Renal pelvis (tissue), 12 donors: ENCODE data around the gene MT1B. TPM values are rescaled to one million over a fixed set of nuclear protein-coding genes. Genes with fewer than 3 reads are reported as not detected.
A peak's percentile ranks its signal among the peaks of the same experiment; 100 is the strongest.

ENCODE experiments used
- DNase-seq: peaks from one replicate; pipeline ENCODE4 v3.0.0-alpha.2; 2013
- long read RNA-seq, 16 experiments: transcript quantifications; one replicate each; lab custom pipeline, GENCODE V29; 2026
- polyA plus RNA-seq, 3 donors: library from polyadenylated mRNA; unstranded; fragments of 120-200 nt; gene quantifications; one replicate each; pipeline ENCODE4 v1.2.1, GENCODE V29; 2013; ENCODE audit not compliant: insufficient read length in 3 of 3

MT1B gene
- not detected for polyA plus RNA-seq
- long read RNA-seq, donor 1: 0 reads
- long read RNA-seq, donor 2: 0 reads
- long read RNA-seq, donor 3: 0 reads
- long read RNA-seq, donor 4: 0 reads
- long read RNA-seq, donor 5: 0 reads
- long read RNA-seq, donor 6: 0 reads
- long read RNA-seq, donor 7: 0 reads
- long read RNA-seq, donor 8: 0 reads
- long read RNA-seq, donor 9: 0 reads
- long read RNA-seq, donor 10: 0 reads
- long read RNA-seq, donor 11: 0 reads
- long read RNA-seq, donor 12: 0 reads
- long read RNA-seq, donor 13: 0 reads
- long read RNA-seq, donor 14: 0 reads
- long read RNA-seq, donor 15: 0 reads
- long read RNA-seq, donor 16: 0 reads

DNA sequence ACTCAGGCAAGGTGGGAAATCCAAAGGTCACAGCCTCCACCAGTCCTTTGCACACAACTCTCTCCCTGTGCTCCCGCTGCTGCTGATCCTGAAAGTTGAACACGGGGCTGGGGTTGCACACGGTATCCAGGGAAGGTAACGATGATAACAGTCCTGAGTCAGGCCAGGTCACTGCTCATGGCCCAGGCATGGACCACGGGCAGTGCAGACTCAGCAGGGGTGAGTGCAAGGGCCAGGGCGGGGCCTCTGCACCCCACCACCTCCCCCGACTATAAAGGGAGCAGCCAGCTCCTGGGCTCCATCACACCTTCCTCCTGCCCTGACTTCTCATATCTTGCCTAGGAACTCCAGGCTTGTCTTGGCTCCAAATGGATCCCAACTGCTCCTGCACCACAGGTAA is at the start of gene MT1B:
Gene MT1B (plus strand): TSS at position 301 of the 400 bp plus-strand sequence. CDS start 68 bp downstream, at position 369.
- no peak for DNase-seq

DNA sequence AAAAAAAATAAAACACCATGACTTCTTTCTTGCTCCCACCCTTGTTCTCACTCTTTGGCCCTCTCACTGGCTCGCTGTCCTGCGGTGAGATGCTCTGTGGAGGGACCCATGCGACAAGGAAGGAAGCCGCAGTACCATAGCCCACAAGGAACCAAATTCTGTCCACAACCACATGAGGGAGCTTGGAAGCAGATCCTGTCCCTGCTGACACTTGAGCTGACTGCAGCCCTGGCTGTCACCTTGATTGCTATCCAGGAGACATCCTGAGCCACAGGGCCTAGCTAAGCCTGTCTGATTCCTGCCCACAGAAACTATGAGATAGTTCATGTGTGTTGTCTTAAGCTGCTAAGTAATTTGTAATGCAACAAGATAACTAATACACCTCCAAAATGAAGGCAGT is 48.1 kb upstream of the MT1B start:
- no peak for DNase-seq

GRCh38 chr16:56604966-56605365 is 46.7 kb upstream of the MT1B start:
- DNase-seq: no peak

DNA sequence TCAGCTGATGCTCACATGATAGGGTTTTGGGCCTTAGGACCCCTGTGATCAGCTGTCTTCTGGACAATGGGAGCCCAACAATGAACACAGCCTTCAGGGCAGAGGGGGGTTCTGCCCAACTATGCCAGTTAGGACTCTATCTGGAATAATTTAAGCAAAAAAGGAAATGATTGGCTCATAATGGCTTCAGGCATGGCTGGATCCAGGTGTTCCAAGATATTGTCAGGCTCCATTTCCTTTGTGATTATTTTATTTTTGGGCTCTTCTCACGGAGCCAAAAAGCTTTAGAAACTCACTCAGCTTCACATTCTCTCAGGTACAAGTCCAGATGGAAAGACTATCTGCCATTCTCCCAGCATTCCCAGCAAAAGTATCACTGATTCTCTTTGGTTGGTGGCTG is 46.2 kb upstream of the MT1B start:
- no peak for DNase-seq

- DNase-seq: no peak
These were observed 45.6 kb upstream of the MT1B start for GRCh38 chr16:56606071-56606475.

- DNase-seq: no peak
These were observed 45.1 kb upstream of the MT1B start for GRCh38 chr16:56606476-56607108.

- DNase-seq: no peak
These were observed 44.5 kb upstream of the MT1B start for GRCh38 chr16:56607109-56607618.

DNA sequence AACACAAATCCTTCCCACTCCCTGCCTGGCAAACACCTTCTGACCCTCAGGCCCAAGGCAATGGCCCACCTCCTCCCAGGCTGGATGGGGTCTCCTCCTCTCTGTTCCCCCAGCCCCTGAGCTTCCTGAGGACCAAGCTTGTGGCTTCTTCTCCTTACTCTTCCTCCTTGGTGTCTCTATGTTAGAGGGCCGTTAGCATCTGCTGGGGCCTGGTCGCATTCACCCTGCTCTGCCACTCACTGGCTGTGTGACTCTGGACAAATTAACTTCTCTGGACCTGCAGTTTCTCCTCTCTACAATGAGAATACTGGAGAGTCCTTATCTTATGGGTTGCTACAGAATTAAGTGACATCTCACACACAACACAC is 44.0 kb upstream of the MT1B start:
- no peak for DNase-seq

DNA sequence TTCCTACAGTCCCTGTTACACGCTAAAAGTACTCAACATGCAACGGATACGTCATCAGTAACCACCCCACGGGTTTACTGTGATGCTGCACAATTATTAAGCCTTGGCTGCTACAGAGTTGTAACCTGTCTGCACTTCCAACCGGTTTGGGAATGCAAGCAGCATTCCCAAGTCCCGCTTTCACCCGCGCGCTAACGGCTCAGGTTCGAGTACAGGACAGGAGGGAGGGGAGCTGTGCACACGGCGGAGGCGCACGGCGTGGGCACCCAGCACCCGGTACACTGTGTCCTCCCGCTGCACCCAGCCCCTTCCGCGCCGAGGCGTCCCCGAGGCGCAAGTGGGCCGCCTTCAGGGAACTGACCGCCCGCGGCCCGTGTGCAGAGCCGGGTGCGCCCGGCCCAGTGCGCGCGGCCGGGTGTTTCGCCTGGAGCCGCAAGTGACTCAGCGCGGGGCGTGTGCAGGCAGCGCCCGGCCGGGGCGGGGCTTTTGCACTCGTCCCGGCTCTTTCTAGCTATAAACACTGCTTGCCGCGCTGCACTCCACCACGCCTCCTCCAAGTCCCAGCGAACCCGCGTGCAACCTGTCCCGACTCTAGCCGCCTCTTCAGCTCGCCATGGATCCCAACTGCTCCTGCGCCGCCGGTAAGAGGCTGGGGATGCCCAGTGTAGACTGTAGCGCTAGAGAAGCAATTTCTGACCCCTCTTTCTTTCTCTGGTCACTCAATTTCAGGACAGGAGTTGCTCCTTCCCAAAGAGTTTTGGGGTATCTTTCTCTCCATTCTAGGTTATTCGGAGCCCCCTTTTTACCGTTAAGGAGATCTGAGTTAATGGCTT is 43.4 kb upstream of the MT1B start, which contains the start of gene MT2A:
Gene MT2A (plus strand): TSS at position 542 of the 833 bp plus-strand sequence. CDS start 72 bp downstream, at position 614.
- DNase-seq: peak; percentile 90

DNA sequence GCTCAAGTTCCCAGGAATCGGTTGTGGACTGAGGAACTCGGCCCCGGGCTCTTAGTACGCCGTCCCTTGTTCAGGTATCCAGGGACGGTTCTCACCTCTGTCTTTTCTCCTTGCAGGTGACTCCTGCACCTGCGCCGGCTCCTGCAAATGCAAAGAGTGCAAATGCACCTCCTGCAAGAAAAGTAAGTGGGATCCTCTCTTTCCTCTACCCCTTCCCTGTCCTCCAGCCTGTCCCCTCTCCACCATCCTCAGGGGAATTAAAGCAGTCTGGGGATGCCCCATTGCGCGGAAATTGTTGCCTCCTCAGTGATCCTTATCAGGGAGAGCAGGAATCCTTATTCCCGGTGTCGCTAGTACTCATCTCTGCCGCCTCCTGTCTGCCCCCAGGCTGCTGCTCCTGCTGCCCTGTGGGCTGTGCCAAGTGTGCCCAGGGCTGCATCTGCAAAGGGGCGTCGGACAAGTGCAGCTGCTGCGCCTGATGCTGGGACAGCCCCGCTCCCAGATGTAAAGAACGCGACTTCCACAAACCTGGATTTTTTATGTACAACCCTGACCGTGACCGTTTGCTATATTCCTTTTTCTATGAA is 42.7 kb upstream of the MT1B start:
- DNase-seq: no peak

GRCh38 chr16:56609463-56609921 is 42.2 kb upstream of the MT1B start:
- DNase-seq: peak; percentile 79

GRCh38 chr16:56610017-56610608 is 41.6 kb upstream of the MT1B start:
- no peak for DNase-seq

GRCh38 chr16:56610609-56611111 is 41.0 kb upstream of the MT1B start:
- no peak for DNase-seq

DNA sequence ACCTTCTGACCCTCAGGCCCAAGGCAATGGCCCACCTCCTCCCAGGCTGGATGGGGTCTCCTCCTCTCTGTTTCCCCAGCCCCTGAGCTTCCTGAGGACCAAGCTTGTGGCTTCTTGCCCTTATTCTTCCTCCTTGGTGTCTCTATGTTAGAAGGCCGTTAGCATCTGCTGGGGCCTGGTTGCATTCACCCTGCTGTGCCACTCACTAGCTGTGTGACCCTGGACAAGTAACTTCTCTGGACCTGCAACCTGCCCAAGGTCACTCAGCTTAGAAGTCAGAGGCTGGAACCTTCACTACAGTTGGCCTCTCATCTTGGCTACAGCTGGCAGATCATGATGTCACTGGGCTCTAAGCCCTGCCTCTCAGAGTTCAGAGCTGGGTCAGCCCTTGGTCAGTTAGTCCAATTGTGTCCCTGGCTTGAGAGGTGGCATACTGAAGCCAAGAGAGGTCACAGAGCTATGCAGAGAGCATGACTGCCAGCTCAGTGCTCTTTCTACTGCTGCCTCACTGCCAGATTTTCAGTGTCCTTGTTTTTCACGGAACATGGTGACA is 40.3 kb upstream of the MT1B start:
- no peak for DNase-seq

DNA sequence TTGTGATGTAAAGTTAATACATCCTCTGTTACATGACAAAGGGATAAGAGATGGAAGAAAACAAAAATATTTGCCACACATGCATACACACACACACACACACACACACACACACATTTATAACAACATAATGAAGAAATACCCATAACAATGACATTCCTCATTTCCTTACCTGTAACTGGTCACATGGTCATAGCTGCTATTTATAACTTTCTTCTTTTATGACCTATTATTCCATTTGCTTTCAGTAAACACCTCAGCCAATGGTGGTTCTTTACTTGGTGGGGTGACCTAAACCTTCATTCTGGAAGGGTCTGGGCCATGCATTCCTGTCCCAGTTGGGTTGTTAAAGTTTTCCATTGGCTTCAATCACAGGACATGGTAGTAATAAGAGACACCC is 38.0 kb upstream of the MT1B start:
- no peak for DNase-seq

- DNase-seq: no peak
These were observed 37.1 kb upstream of the MT1B start for GRCh38 chr16:56614549-56614991.

DNA sequence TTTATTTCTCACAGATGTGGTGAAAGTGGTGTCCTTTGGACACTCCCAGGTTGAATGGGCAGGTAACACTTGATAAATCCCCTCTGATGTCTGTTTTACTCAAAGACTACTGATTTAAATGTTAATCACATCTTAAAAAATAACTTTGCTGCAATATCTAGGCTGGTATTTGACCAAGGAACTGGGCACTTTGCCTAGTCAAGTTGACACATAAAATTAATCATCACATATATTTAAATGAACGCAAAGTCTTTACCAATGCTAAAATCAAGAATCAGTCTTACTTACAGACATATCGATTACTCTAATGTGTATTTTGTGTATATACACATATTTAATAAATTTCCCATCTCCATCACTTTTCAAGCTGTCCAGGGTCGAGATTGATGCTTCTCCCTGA is 36.3 kb upstream of the MT1B start:
- no peak for DNase-seq

DNA sequence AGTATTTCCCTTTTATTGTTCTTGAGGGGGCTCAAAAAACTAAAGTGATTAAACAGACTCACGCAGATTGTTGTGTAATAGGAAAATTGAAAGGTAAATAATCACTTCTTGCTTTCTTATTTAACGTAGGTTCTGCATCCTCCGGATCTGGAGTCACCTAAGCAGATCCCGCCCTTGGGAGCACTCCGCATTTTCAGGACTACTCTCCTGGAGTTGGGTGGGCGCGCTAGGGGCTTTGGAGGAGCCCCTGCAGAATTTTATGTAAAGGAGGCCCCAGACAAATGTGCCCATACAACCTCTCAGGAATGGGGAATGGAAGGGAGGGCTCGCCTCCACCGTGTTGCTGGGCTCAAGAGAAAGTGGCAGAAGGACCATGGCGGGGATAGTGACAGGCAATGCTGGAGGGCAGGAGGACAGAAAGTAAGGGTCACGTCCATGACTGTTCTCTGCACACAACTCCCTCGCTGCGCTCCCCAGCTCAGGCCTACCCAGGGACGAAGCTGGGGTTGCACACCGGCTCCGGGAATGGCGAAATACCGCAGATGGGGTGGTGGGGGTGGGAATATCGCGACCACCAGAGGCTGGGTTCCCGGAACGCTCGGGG is 35.0 kb upstream of the MT1B start:
- DNase-seq: no peak

DNA sequence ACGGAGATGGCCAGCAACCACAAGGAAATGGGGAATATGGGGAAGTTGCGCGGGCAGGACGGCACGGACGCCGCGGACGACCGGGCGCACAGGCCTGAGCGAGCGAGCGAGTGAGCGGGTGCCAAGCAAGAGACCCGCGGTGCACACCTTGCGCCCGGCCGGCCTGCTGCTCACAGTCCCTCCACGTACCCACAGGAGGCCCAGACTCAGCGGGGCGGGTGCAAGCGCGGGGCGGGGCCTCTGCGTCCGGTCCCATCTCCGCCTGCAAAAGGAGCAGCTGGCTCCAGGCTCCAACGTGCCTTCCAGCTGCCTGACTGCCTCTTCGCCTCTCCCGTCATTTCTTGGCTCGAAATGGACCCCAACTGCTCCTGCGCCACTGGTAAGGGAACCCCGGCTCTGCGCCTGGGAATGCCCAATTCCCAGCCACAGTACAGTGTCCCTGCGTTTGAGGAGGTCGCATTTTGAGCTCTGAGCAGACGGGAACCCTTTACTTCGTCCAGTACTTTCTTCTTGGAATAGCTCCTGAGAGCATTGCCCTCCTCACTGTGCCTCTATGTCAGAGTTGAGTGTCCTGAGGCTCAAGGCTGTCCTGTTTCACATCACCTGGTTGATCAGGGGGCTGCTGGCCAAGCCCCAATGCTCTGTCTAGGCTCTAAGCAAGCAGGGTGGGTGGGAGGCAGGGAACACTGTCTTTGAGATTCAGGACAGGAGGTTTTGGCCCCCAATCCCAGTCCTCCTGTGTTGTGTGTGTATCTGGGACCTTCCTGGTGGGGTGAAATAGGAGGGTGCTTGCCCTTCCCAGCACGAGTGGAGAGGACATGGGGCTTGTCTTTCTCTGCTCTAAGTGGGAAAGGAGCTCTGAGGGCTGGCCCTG is 34.2 kb upstream of the MT1B start:
- no peak for DNase-seq
